ENCODE results near the gene ZNF586.
A peak's percentile ranks its signal among the peaks of the same experiment; 100 is the strongest.
"Not testable (repeated sequence)": the region's sequence is repeated elsewhere in the genome, so short reads cannot be mapped to it uniquely, and the experiment has no call there.

ZNF586 gene

DNA sequence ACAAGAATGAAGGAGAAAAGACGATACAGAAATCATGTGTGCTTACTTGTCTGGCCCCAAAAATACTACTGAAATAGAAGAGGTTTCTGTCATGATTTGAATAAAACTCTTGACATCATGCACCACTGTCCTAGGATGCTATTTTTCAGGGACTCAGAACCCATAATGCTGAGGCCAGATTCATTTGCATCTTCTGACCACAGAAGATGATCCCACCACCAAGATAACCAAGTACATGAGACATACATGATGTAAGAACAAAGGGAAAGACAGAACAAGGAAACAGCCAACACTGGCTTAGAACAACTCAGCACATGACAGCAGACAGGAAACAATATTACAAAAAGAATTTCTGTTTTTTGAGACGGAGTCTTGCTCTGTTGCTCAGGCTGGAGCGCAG, 42.8 kb downstream of the ZNF586 start:
- H3K4me3 ChIP-seq (ENCODE audit: low read depth, low read length) = no peak overlapping the region
- TF ChIP-seq, protein P1, sequence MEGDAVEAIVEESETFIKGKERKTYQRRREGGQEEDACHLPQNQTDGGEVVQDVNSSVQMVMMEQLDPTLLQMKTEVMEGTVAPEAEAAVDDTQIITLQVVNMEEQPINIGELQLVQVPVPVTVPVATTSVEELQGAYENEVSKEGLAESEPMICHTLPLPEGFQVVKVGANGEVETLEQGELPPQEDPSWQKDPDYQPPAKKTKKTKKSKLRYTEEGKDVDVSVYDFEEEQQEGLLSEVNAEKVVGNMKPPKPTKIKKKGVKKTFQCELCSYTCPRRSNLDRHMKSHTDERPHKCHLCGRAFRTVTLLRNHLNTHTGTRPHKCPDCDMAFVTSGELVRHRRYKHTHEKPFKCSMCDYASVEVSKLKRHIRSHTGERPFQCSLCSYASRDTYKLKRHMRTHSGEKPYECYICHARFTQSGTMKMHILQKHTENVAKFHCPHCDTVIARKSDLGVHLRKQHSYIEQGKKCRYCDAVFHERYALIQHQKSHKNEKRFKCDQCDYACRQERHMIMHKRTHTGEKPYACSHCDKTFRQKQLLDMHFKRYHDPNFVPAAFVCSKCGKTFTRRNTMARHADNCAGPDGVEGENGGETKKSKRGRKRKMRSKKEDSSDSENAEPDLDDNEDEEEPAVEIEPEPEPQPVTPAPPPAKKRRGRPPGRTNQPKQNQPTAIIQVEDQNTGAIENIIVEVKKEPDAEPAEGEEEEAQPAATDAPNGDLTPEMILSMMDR (IDR thresholded peaks at IDR 0.05; ENCODE audit: insufficient read depth, low read depth, low read length, missing control alignments) = no peak
- peak; percentile 61 for DNase-seq (ENCODE audit: low read depth)

DNA sequence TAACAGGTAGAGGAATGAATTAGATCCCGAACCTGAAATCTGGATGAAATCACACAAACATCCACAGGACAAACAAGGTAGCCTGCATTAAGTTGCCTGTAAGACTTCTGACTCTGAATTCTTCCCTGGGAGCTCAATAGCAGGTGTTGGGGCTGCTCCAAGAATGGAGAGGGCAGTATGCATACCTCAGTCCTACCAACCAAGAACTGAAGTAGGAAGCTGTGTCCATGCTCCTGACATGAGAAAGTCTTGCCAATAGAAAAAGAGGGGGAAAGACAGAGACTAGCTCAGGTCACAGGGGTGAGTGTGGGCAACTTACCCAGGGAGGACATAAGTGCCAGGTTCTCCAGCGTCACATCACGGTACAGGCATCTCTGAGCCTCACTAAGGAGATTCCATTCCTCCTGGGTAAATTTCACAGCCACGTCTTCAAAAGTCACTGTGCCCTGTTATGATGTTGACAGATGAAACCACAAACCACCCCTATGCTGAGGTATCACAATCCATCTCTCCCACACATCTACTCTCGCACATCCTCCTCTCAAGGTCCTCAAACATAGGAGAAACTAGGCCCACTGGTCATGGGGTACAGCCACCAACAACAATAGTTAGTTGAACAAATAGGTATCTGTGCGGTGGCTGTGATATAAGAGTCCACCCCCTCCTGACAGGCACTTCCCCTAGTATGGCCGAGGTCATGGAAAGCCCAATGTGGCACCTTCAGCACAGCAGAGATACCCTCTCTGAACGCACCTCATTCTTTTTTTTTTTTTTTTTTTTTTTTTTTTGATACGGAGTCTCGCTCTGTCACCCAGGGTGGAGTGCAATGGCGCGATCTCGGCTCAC, 43.7 kb downstream of the ZNF586 start:
- peak overlapping the region; percentile 97; the same call in 1 of the 2 replicates for H3K4me3 ChIP-seq (ENCODE audit: low read depth, low read length)
- DNase-seq (ENCODE audit: low read depth) = not testable (repeated sequence)

DNA sequence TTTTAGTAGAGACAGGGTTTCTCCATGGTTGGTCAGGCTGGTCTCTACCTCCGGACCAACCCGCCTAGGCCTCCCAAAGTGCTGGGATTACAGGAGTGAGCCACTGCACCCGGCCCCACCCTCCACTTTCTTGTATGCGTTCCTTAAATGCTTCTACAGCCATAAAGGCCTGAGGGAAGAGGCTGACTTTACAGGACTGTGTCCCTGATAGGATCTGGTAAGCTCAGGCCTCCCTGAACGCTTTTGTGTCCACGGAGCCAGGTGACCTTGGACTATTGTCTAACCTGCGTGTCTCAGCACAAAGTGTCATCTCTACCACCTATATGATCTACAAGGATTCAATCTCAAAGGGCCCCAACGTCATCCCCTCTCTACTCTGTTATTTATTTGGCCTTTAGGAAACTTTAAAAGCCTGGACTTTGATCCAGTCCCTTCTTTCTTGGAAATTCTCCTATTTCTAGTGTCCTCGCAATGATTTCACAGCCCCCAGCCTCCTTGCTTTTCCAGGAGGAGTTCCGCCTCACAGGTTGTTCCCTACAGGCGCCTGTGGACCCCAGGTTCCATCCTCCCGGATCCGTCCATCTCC, 44.5 kb downstream of the ZNF586 start:
- H3K4me3 ChIP-seq (ENCODE audit: low read depth, low read length) = peak overlapping the region; percentile 97
- no peak for DNase-seq (ENCODE audit: low read depth)

DNA sequence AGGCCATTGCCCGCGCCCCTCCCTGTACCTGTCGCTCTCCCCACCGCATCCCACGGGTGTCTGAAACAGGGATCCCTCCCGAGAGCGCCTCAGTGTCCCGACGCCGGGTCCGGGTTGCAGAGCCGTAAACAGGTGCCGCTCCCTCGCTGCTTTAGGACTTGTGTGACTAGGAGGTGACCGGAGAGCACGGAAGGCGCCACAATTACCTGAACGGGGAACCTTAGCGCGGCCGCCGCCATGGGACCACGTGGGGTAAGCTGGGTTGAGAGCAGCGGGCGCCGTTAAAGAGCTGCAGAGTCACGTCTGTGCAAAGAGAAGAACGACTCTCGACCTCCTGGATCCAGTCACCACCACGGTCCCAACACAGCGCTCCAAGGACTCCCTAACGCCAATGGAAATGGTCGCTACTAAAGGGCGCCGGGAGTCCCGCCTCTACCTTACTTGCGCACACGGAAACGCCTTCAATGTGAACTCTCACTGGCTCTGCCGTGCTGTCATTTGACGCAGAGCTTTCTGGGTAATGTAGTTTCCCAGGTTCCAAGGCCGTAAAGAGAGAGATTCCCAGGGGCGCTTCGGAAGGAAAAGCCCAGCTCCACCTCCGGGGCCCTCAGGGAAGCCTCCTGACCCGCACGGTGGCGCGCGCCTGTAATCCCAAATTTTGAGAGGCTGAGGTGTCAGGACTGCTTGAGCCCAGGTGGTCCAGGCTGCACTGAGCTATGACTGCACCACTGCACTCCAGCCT, 45.2 kb downstream of the ZNF586 start, which contains the start of gene ZNF552:
ZNF552 (minus strand) TSS at position 409 of the 742 bp plus-strand sequence; CDS start at position 239, 170 bp downstream.
- peak; percentile 92 for DNase-seq (ENCODE audit: low read depth)
- TF ChIP-seq, protein P1 (IDR thresholded peaks at IDR 0.05; ENCODE audit: insufficient read depth, low read depth, low read length, missing control alignments) = no peak
- peak within 1 kb of the TSS; percentile 97 for H3K4me3 ChIP-seq (ENCODE audit: low read depth, low read length)

More for the DNA sequence above, 44.5 kb downstream of the ZNF586 start:
- TF ChIP-seq, protein P1 (IDR thresholded peaks at IDR 0.05; ENCODE audit: insufficient read depth, low read depth, low read length, missing control alignments) = no peak

DNA sequence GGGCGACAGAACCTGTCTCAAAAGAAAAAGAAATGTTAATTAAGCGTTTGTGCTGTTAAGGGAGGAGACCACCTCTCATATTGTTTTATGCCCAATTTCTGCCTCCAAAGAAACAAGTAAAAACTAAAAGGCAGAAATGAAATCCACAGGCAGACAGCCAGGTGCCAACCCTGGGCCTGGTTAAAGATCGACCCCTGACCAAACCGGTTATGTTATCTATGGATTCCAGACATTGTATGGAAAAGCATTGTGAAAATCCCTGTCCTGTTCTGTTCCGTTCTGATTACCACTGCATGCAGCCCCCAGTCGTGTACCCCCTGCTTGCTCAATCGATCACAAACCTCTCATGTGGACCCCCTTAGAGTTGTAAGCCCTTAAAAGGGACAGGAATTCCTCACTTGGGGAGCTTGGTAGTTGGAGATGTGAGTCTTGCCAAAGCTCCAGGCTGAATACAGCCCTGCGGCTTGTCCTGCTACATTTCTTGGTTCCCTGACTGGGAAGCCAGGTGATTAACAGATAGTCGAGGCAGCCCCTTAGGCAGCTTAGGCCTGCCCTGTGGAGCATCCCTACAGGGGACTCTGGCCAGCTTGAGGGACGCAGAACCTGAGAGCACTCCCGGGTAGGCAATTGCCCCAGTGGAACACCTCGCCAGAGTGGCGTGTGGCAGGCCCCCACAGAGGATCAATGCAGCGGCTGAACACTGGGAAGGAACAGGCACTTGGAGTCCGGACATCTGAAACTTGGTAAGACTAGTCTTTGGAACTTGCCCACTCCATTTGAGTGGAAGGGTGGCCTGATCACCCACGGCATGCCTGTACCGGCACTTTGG, 46.0 kb downstream of the ZNF586 start:
- TF ChIP-seq, protein P1 (IDR thresholded peaks at IDR 0.05; ENCODE audit: insufficient read depth, low read depth, low read length, missing control alignments) = no peak
- peak overlapping the region; percentile 97; the same call in 1 of the 2 replicates for H3K4me3 ChIP-seq (ENCODE audit: low read depth, low read length)
- no peak for DNase-seq (ENCODE audit: low read depth)

DNA sequence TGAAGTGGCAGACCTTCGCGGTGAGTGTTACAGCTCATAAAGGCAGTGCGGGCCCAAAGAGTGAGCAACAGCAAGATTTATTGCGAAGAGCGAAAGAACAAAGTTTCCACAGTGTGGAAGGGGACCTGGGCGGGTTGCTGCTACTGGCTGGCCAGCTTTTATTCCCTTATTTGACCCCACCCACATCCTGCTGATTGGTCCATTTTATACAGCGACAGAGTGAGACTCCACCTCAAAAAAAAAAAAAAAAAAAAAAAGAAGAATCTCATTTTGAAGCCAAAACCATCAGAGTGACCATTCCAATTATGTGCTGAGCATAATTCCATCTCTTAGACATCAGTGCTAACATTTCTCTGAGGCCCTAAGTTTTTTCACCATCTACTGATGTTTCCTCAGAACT, 47.2 kb downstream of the ZNF586 start:
- no peak overlapping the region for H3K4me3 ChIP-seq (ENCODE audit: low read depth, low read length)
- DNase-seq (ENCODE audit: low read depth) = no peak
- TF ChIP-seq, protein P1 (IDR thresholded peaks at IDR 0.05; ENCODE audit: insufficient read depth, low read depth, low read length, missing control alignments) = no peak
